ENCODE results near the gene GOLGA8O.
"Not testable (repeated sequence)": the region's sequence is repeated elsewhere in the genome, so short reads cannot be mapped to it uniquely, and the experiment has no call there.

GRCh38 chr15:32486474-32486873 is 31.0 kb upstream of the GOLGA8O start:
- not testable (repeated sequence) for TF ChIP-seq CTCF, POLR2A (IDR thresholded peaks at IDR 0.05)
